Activated T-helper 1 cell treated with Interleukin-2 at 50 U/mL for 16 hours (primary cell): Measurements from ENCODE around the gene PCSK7.
"Not testable (repeated sequence)": the region's sequence is repeated elsewhere in the genome, so short reads cannot be mapped to it uniquely, and the experiment has no call there.

Experiments
- DNase-seq: peaks from one replicate; pipeline ENCODE4 v3.0.0-alpha.2; 2020; ENCODE audit warnings: low read depth

The PCSK7 gene

GRCh38 chr11:117217141-117218084 is 14.5 kb downstream of the PCSK7 start:
- no peak for DNase-seq

DNA sequence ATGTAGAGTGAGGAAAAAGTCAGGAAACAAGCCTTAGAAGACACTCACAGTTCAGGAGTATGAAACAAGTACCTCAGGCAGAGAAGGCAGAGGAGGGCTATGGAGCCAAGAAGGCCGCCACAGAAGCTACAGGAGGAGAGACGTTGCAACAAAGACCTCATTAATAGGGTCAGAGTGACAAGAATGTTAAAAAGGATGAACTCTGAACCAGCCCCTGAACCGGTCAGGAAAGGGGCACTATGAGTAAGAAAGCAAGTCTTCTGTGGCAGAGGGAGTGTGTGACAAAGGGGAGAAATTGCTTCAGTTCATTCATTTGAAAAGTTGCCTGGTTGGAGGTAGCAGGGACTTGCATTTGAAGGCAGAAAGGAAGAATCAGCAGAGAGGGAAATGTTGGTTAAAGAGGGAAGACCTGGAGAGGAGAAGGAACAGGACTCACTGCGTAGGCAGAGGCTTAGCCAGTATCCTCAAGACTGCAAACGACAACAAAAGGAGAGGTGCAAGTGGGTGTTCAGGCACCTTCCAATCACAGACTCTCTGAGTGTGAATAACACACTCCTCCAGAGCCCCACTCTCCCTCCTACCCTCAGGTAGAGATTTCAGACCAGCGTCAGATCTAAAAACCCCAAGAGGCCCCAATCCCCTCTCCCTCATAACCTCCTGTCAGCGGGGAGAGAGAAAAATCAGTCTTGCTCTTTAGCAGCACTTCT is 17.3 kb downstream of the PCSK7 start:
- DNase-seq = no peak

GRCh38 chr11:117212697-117213355 is 19.0 kb downstream of the PCSK7 start:
- no peak for DNase-seq

DNA sequence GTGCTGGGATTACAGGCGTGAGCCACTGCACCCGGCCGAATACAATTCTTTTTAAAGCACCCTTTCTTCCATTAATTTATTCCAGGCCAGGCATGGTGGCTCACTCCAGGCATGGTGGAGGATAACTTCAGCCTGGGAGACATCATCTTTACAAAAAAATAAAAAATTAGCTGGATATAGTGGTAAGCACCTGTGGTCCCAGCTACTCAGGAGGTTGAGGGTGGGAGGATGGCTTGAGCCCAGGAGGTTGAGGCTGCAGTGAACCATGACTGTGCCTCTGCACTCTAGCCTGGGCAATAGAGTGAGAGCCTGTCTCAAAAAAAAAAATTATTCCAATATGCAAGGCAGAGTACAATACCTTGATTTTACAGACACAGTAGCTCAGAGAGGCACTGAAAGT is 21.3 kb downstream of the PCSK7 start:
- no peak for DNase-seq

- not testable (repeated sequence) for DNase-seq
Observed at GRCh38 chr11:117209351-117210125, 22.3 kb downstream of the PCSK7 start.

- DNase-seq = not testable (repeated sequence)
Observed at GRCh38 chr11:117208710-117209109, 23.2 kb downstream of the PCSK7 start.

GRCh38 chr11:117207481-117207880 is 24.4 kb downstream of the PCSK7 start:
- not testable (repeated sequence) for DNase-seq

DNA sequence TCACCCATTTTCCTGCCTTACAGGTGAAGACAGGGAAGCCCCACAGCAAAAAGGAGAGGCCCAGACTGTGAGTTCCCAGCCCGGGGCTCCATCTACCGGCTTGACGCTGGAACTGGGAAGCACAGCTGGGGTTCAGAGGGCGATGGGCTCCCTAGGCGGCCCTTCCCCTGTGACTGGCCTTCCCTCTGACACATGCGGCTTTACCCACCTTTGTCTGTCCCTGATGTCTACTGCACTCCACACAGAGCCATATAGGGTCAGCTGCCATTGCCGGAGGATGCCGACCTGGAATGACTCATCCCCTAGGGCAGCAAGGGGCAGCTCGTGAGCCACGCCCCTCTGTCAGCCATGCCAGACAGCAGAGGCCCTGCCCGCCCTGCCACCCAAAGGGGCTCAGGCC is 25.0 kb downstream of the PCSK7 start:
- not testable (repeated sequence) for DNase-seq

DNA sequence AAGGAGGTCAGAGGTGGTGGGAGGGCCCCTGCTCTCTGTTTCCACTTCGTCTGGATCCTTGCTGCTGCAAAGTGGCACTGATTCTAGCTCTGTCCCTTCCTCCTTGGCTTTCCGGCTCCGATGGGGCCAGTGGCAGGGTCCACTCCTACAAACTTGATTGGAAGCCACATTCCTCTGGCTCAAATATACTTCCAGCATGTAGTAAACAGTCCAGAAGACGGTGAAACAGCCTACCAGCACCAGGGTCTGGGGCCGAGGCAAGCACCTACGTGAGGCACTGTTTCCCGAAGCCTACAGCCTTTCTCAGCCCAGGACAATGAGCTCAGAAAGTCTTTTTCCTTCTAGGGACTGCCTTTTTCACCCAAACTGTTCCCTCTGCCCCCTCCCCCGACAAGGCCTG is 25.8 kb downstream of the PCSK7 start:
- DNase-seq = not testable (repeated sequence)

DNA sequence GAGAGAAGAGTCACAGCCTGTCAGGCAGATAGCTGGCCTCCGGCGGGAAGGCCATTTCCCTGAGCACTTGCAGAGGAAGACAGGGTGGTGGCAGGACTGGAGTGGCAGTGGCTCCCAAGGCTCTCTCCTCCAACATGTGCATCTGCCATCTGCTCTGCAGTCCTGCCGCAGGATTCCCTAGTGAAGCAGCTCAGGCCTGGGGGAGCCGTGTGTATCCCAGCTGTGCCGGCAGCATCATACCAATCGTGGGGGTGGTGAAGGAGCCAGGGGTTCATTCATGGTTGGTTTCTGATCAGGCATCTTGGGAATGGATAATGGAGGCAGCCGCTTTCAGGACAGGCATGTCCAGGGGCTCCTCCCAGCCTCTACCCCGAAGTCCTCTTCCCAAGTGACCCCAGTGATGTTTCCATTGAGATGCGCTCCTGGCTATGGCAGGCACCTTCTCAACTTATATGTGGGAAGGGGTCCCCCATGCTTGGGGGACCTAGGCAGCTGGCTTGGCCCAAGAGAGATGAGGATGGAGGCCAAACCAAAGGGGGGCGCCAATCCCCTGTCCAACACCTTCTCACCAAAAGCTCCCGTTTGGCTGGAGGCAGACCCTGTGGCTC is 26.6 kb downstream of the PCSK7 start:
- DNase-seq = no peak

GRCh38 chr11:117204283-117205080 is 27.4 kb downstream of the PCSK7 start:
- no peak for DNase-seq

GRCh38 chr11:117203069-117203407 is 28.8 kb downstream of the PCSK7 start:
- no peak for DNase-seq

- DNase-seq = no peak
Observed at GRCh38 chr11:117202386-117203068, 29.3 kb downstream of the PCSK7 start.

- DNase-seq = no peak
Observed at GRCh38 chr11:117201658-117202305, 30.1 kb downstream of the PCSK7 start.

DNA sequence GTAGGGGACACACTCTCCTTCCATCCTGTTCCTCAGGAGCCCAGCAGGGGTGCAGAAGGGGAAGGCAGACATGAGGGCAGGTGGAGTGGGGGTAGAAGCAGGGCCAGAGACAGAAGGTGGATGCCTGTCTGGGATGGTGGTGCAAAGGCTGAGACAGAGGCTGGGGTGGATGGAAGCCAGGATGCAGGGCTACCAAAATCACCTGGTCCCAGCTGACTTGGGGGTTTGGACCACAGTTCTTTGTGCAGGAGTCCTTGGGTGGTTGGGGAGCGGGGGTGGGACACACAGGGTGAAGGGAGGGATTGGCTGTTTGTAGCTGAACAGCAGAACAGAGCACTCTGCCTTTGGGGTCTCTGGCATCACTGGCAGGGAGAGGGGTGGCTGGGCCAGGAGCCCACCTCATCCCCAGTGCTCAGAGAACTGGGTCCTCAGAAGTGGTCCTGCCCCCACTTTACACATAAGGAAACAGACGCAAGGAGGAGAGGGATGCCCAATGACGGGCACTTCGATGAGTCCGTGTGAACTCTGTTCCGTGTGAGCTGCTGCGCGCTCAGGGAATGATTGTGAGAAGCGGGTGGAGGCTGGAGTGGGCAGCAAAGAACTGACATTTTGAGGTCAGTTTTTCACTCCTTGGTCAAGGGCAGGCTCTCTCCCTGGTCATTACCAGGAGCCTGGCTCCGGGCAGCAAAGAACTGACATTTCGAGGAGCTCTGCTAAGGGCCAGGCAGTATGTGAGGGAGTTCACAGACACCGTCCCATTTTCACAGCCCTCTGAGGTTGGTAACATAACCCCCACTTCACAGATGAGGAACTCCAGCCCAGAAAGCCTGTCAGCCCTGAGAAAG is 30.8 kb downstream of the PCSK7 start:
- DNase-seq = no peak

DNA sequence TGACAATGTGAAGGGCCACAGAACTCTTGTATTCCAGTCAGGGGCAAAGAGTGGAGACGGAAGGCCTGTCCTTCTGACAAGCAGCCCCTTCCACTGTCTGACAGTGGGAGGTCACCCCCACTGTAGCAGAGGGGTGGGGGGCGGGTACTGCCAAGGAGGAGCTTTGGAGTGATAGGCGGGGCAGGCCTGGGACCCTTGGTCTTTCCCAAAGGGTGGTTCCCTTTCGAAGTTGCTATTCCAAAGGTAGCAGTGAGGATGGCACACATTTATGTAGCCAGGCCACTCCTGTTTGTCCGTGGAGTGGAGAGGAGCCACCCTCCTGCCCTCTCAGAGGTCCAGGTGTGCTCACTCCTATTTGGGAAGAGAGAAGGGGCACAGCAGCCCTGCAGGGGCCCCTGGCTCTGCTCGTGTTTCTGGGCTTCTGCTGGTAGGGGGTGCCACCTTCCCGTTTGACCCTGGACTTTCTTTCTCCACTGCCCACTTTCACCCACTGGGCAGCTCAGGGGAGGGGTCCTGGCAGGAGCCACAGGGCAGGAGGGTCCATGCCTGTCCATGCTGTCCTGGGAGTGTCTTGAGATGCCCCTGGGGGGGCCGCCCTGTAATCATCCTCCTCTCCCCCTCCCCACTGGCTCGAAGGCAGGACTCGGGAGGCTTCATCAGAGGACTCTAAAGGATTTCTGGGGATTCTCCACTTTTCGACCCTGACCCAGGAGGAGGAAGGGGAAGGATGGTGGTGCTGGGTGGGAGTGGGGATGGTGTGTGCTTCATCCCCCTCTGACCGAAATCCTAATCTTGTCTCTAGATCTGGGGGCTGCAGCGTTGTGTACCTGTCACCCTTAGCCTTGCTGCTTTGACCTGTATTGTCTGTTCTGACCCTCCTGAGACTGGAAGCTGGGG is 31.7 kb downstream of the PCSK7 start:
- no peak for DNase-seq

DNA sequence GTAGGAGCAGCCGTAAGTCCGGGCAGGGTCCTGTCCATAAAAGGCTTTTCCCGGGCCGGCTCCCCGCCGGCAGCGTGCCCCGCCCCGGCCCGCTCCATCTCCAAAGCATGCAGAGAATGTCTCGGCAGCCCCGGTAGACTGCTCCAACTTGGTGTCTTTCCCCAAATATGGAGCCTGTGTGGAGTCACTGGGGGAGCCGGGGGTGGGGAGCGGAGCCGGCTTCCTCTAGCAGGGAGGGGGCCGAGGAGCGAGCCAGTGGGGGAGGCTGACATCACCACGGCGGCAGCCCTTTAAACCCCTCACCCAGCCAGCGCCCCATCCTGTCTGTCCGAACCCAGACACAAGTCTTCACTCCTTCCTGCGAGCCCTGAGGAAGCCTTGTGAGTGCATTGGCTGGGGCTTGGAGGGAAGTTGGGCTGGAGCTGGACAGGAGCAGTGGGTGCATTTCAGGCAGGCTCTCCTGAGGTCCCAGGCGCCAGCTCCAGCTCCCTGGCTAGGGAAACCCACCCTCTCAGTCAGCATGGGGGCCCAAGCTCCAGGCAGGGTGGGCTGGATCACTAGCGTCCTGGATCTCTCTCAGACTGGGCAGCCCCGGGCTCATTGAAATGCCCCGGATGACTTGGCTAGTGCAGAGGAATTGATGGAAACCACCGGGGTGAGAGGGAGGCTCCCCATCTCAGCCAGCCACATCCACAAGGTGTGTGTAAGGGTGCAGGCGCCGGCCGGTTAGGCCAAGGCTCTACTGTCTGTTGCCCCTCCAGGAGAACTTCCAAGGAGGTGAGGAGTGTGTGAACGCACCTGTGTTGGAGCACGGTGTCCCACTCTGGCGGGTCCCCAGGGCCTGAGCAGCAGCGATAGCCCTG is 32.6 kb downstream of the PCSK7 start, which contains the start of gene TAGLN:
Gene TAGLN, plus strand, starts transcription at position 318 of the 863 bp plus-strand sequence. CDS start 3,644 bp downstream, outside the sequence.
- no peak for DNase-seq
